Heart left ventricle (tissue), 13 donors: ENCODE measurements around the gene HS3ST3B1.

Experiments used
- POLR2A ChIP-seq, 2 donors: fragments of 450-650 bp; IDR thresholded peaks; one replicate each; pipeline ENCODE4 v1.6.1; 2017; ENCODE audit warnings: antibody characterized with exemption in 2 of 2, mild to moderate bottlenecking in 2 of 2, moderate library complexity in 2 of 2
- TF ChIP-seq, protein P1 (sequence below), 12 donors: fragments of 200-600 bp; sonication (generic) in 4 of 12; IDR thresholded peaks; one replicate each; pipeline versions ENCODE4 v1.5.0 to v1.8.0; 2018 to 2022; ENCODE audit warnings: antibody characterized with exemption in 12 of 12, mild to moderate bottlenecking in 5 of 12
- donor health status: ischemic (EF 13 %, LVEDD 7.1; RV severe dilation, severe dysfunction).
- donor health status: DM: no; HTN: yes; CAD: no.
- donor health status: DM: no; HTN: no; CAD: no.
- donor health status: ischemic (EF 25% LVEDD 6.9; RV normal size, moderate dysfunction).
- donor health status: ischemic (EF 25% LVEDD 5.7; RV mildly dilated, moderate dysfunction).
- donor health status: ischemic (EF 35%, LVEDD 5.7; RV mildly dilated, moderate dysfunction).
- donor health status: nonischemic (EF 11% LVEDD 7.7; RV severe dilation, severe dysfunction).
- donor health status: DM: yes; HTN: yes; CAD: no.
- donor health status: PGD.
- donor health status: ischemic (EF 29% LVEDD 5.4; RV normal size, mild dysfunction).
- donor health status: nonischemic (EF 23%, LVEDD 6.1; RV moderate dilation, normal function).

GRCh38 chr17:14353861-14354474 is 53.1 kb downstream of the HS3ST3B1 start:
- TF ChIP-seq, protein P1, sequence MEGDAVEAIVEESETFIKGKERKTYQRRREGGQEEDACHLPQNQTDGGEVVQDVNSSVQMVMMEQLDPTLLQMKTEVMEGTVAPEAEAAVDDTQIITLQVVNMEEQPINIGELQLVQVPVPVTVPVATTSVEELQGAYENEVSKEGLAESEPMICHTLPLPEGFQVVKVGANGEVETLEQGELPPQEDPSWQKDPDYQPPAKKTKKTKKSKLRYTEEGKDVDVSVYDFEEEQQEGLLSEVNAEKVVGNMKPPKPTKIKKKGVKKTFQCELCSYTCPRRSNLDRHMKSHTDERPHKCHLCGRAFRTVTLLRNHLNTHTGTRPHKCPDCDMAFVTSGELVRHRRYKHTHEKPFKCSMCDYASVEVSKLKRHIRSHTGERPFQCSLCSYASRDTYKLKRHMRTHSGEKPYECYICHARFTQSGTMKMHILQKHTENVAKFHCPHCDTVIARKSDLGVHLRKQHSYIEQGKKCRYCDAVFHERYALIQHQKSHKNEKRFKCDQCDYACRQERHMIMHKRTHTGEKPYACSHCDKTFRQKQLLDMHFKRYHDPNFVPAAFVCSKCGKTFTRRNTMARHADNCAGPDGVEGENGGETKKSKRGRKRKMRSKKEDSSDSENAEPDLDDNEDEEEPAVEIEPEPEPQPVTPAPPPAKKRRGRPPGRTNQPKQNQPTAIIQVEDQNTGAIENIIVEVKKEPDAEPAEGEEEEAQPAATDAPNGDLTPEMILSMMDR (IDR thresholded peaks at IDR 0.05) = no peak
- no peak for TF ChIP-seq POLR2A (IDR thresholded peaks at IDR 0.05)
